Cardiac atrium fibroblast (primary cell): Measurements from ENCODE around the gene NPFFR1. TPM values are rescaled to one million over a fixed set of nuclear protein-coding genes. Genes with fewer than 3 reads are reported as not detected.

ENCODE experiments used
- total RNA-seq: library from RNA; depleted of rRNA; stranded (reverse); fragments of >200 nt; gene quantifications from 2 replicates; pipeline ENCODE4 v1.2.3, GENCODE V29; 2015

The NPFFR1 gene
- not detected in 2 replicates for total RNA-seq

DNA sequence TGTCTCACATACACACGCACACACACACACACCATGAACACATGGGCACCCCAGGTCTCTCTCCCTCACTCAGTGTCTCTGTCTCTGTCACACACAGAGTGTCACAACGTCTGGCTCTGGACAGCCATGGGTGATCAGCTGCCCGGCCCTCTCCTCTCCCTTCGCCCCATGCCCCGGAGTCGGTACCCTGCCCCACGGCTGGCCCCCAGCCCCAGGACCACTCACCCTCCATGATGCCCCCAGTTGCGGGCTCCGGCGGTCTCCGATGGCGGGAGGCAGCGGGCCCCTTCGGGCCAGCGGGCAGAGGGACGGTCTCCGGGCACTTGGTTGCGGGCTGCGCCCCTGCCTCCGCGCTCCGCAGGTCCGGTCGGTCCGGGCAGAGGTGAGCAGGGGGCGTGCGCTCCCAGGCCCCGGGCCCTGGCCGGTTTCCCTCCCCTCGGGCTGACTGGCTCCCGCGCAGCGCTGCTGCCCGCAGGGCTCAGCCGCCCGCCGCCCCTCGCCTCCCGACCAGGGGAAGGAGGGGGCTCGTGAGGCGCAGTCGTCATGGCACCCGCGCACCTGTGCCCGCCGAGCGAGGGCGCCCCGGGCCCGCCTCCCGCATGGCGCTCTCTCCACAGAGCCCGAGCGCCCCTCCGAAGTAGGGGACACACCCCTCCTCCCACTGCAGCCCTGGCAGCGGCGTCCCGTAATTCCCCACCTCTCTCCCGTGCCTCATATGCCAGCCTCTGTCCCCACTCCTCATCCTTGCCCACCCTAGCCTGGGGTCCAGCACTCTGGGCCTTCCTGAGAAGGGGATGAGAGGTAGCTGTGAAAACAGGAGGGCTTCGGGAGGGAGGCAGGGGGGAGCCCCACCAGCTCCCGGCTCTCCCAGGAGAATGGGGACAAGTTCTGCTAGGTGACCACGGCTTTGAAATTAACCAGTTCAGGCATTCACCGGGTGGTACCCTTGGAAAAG is at the start of gene NPFFR1:
Gene NPFFR1, minus strand, starts transcription at position 560 of the 955 bp plus-strand sequence. Its CDS starts 328 bp downstream, at position 232.

DNA sequence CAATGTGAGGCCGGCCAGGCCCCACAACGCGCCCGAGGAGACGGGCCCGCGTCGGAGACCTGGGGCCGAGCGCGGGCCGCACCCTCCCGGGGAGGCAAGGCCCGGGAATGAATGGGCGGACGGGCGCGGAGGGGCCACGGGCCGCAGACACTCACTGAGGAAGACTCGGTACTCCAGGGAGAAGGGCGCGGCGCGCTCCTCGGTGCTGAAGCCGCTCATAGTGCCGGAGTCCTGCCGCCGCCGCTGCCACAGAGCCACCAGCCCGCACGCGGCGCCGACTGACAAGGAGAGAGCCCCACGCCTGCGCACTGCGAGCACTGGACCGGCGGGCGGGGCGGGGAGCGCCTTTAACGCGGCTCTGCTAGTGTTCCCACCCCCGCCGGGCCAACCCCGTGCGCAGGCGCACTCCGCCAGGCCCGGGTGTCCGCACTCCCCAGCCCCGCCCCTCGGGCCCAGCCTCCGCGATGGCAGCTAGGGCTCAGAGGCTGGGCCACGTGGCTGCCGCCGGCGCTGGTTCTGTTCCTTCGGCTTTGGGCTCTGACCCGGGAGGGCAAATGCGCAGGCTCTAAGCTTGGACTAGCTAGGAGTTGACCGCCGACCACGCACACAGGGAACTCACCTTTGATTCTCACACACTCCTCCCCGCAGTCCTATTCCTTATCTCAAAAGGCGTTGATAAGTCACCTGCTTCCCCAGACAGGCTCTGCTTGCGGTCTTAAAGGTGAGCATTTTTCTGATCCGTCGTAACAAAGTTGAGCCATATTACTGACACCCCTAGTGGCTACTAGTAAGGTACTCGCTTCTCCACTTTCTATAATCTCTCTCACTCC is 50.5 kb downstream of the NPFFR1 start, which contains the start of gene PPA1:
Gene PPA1, minus strand, starts transcription at position 321 of the 830 bp plus-strand sequence. Its CDS starts 102 bp downstream, at position 219.

Other genes starting within 250 kb of the NPFFR1 start
- 7.6 and 9.7 TPM in 2 replicates for gene MACROH2A2, start 231.2 kb downstream of the NPFFR1 start, total RNA-seq
- 10.9 and 12.1 TPM in 2 replicates for gene AIFM2, start 151.2 kb downstream of the NPFFR1 start, total RNA-seq
- gene TYSND1, start 137.3 kb downstream of the NPFFR1 start, total RNA-seq = 12.1 and 19.9 TPM in 2 replicates
- 175 and 230 TPM in 2 replicates for gene SAR1A, start 113.5 kb downstream of the NPFFR1 start, total RNA-seq
- gene PPA1, start 50.6 kb downstream of the NPFFR1 start, total RNA-seq = 102 and 178 TPM in 2 replicates
- 4.5 and 5.2 TPM in 2 replicates for gene LRRC20, start 98.6 kb upstream of the NPFFR1 start, total RNA-seq
- 35.6 and 49.1 TPM in 2 replicates for gene EIF4EBP2, start 120.1 kb upstream of the NPFFR1 start, total RNA-seq
- gene NODAL, start 157.7 kb upstream of the NPFFR1 start, total RNA-seq = not detected in 2 replicates
- 0.72 and 5.3 TPM in 2 replicates for gene PALD1, start 194.8 kb upstream of the NPFFR1 start, total RNA-seq